Neural progenitor cell (in vitro differentiated cells): ENCODE data around the gene GALNTL6.

Source experiments
- CTCF ChIP-seq: fragments of 200-600 bp; sonication (generic); IDR thresholded peaks from 2 replicates; pipeline ENCODE4 v1.5.1; 2017; ENCODE audit warnings: antibody characterized with exemption, mild to moderate bottlenecking
- EZH2phosphoT487 ChIP-seq: fragments of 200-600 bp; sonication (generic); IDR thresholded peaks from 2 replicates; pipeline ENCODE4 v1.6.1; 2017; ENCODE audit warnings: antibody characterized with exemption

- TF ChIP-seq CTCF (no peak), EZH2phosphoT487 (no peak)
Measured at GRCh38 chr4:173046818-173047217, 1233.6 kb downstream of the GALNTL6 start.
